BLaER1 treated with 17β-estradiol and CSF1 and Interleukin-3, amounts not matched to agents 10 nM and 100 nM (cell line): ENCODE results near the gene ASCC3.
"Not testable (repeated sequence)": the region's sequence is repeated elsewhere in the genome, so short reads cannot be mapped to it uniquely, and the experiment has no call there.

ENCODE experiments used
- H3K27ac ChIP-seq, 11 experiments: shearing (Covaris generic); formaldehyde crosslinking; 2 replicates each; pipeline ENCODE4 v1.8.1; 2022
- H3K27me3 ChIP-seq, 11 experiments: shearing (Covaris generic); formaldehyde crosslinking; 2 replicates each; pipeline ENCODE4 v1.8.1; 2022
- H3K36me3 ChIP-seq, 11 experiments: shearing (Covaris generic); formaldehyde crosslinking; 2 replicates each; pipeline ENCODE4 v1.8.1; 2022
- H3K4me1 ChIP-seq, 10 experiments: shearing (Covaris generic); formaldehyde crosslinking; 2 replicates each; pipeline ENCODE4 v1.8.1; 2022
- H3K4me2 ChIP-seq, 11 experiments: shearing (Covaris generic); formaldehyde crosslinking; 2 replicates each; pipeline ENCODE4 v1.8.1; 2022
- H3K4me3 ChIP-seq, 10 experiments: shearing (Covaris generic); formaldehyde crosslinking; 2 replicates each; pipeline ENCODE4 v1.8.1; 2022
- H3K9ac ChIP-seq, 11 experiments: shearing (Covaris generic); formaldehyde crosslinking; 2 replicates each; pipeline ENCODE4 v1.8.1; 2022
- H3K9me3 ChIP-seq, 11 experiments: shearing (Covaris generic); formaldehyde crosslinking; replicated peaks in 1 of 11; 2 replicates each; pipeline ENCODE4 v1.8.1; 2022
- H4K20me1 ChIP-seq, 11 experiments: shearing (Covaris generic); formaldehyde crosslinking; 2 replicates each; pipeline ENCODE4 v1.8.1; 2022
- Cebpa-rat ChIP-seq, 11 experiments: shearing (Covaris generic); IDR thresholded peaks; 2 replicates each; pipeline ENCODE4 v1.8.1; 2022

Gene ASCC3

GRCh38 chr6:100665041-100665380 is 216.1 kb downstream of the ASCC3 start:
- Histone ChIP-seq H3K4me2 (no peak overlapping the region), H3K36me3 (peaks cover 0 to 40% (median 13%) of the 10 kb centered on the region in 11 experiments; a peak in 14 of 22 replicates), H3K27me3 (no peaks in the 10 kb centered on the region), H4K20me1 (peaks cover 0 to 5% (median 0%) of the 10 kb centered on the region in 11 experiments; a peak in 2 of 22 replicates), H3K27ac (no peak overlapping the region), H3K9ac (no peak overlapping the region), H3K4me1 (no peaks in the 10 kb centered on the region), H3K4me3 (no peak overlapping the region), H3K9me3 (peaks cover 0 to 2% (median under 1%) of the 10 kb centered on the region in 11 experiments; a peak in 7 of 22 replicates)
- TF ChIP-seq Cebpa-rat (IDR thresholded peaks at IDR 0.05) = no peak

GRCh38 chr6:100664274-100665040 is 216.7 kb downstream of the ASCC3 start:
- Histone ChIP-seq H4K20me1 (peaks cover 0 to 5% (median 0%) of the 10 kb centered on the region in 11 experiments; a peak in 2 of 22 replicates), H3K4me1 (no peaks in the 10 kb centered on the region), H3K4me2 (no peak overlapping the region), H3K4me3 (no peak overlapping the region), H3K9me3 (no peaks in the 10 kb centered on the region), H3K36me3 (peaks cover 0 to 39% (median 13%) of the 10 kb centered on the region in 11 experiments; a peak in 14 of 22 replicates), H3K27ac (no peak overlapping the region), H3K9ac (no peak overlapping the region), H3K27me3 (no peaks in the 10 kb centered on the region)
- no peak for TF ChIP-seq Cebpa-rat (IDR thresholded peaks at IDR 0.05)

- Histone ChIP-seq H3K4me2 (no peak overlapping the region), H3K27ac (no peak overlapping the region)
Measured at GRCh38 chr6:100663219-100663863, 217.8 kb downstream of the ASCC3 start.

GRCh38 chr6:100662264-100662663 is 218.9 kb downstream of the ASCC3 start:
- Histone ChIP-seq H3K4me2 (no peak overlapping the region), H4K20me1 (peaks cover 0 to 5% (median 0%) of the 10 kb centered on the region in 11 experiments; a peak in 2 of 22 replicates), H3K27ac (no peak overlapping the region), H3K9ac (no peak overlapping the region), H3K9me3 (no peaks in the 10 kb centered on the region), H3K36me3 (peaks cover 0 to 31% (median 12%) of the 10 kb centered on the region in 11 experiments; a peak in 14 of 22 replicates), H3K27me3 (no peaks in the 10 kb centered on the region), H3K4me1 (no peaks in the 10 kb centered on the region), H3K4me3 (no peak overlapping the region)
- no peak for TF ChIP-seq Cebpa-rat (IDR thresholded peaks at IDR 0.05)

More at GRCh38 chr6:100663219-100663863, 217.8 kb downstream of the ASCC3 start:
- H3K9me3 ChIP-seq = no peaks in the 10 kb centered on the region
- H3K36me3 ChIP-seq = peaks cover 0 to 39% (median 13%) of the 10 kb centered on the region in 11 experiments; a peak in 14 of 22 replicates
- no peak overlapping the region for H3K4me3 ChIP-seq
- no peak for TF ChIP-seq Cebpa-rat (IDR thresholded peaks at IDR 0.05)
- H4K20me1 ChIP-seq = peaks cover 0 to 5% (median 0%) of the 10 kb centered on the region in 11 experiments; a peak in 2 of 22 replicates
- no peaks in the 10 kb centered on the region for H3K4me1 ChIP-seq
- no peak overlapping the region for H3K9ac ChIP-seq
- H3K27me3 ChIP-seq = no peaks in the 10 kb centered on the region

GRCh38 chr6:100658486-100658885 is 222.6 kb downstream of the ASCC3 start:
- Histone ChIP-seq H3K4me3 (no peak overlapping the region), H3K27ac (no peak overlapping the region), H3K27me3 (no peaks in the 10 kb centered on the region), H3K4me1 (no peaks in the 10 kb centered on the region), H4K20me1 (no peaks in the 10 kb centered on the region), H3K4me2 (no peak overlapping the region), H3K9ac (no peak overlapping the region), H3K36me3 (peaks cover 4 to 45% (median 22%) of the 10 kb centered on the region in 11 experiments; a peak in 17 of 22 replicates), H3K9me3 (no peaks in the 10 kb centered on the region)
- TF ChIP-seq Cebpa-rat (IDR thresholded peaks at IDR 0.05) = no peak

GRCh38 chr6:100657678-100658330 is 223.3 kb downstream of the ASCC3 start:
- no peaks in the 10 kb centered on the region for H4K20me1 ChIP-seq
- H3K27ac ChIP-seq = no peak overlapping the region
- H3K9ac ChIP-seq = no peak overlapping the region
- no peak overlapping the region for H3K4me2 ChIP-seq
- H3K9me3 ChIP-seq = no peaks in the 10 kb centered on the region
- H3K36me3 ChIP-seq = peaks cover 7 to 38% (median 21%) of the 10 kb centered on the region in 11 experiments; a peak in 17 of 22 replicates
- TF ChIP-seq Cebpa-rat (IDR thresholded peaks at IDR 0.05) = no peak
- no peaks in the 10 kb centered on the region for H3K27me3 ChIP-seq
- no peak overlapping the region for H3K4me3 ChIP-seq
- no peaks in the 10 kb centered on the region for H3K4me1 ChIP-seq

GRCh38 chr6:100641147-100641546 is 240.0 kb downstream of the ASCC3 start:
- Histone ChIP-seq H3K9me3 (peaks cover 0 to 18% (median 9%) of the 10 kb centered on the region in 11 experiments; a peak in 9 of 22 replicates), H3K36me3 (peaks cover 48 to 94% (median 69%) of the 10 kb centered on the region in 11 experiments)
- not testable (repeated sequence) for H4K20me1 ChIP-seq, H3K4me2 ChIP-seq, H3K4me1 ChIP-seq, H3K9ac ChIP-seq, H3K27ac ChIP-seq, H3K27me3 ChIP-seq, H3K4me3 ChIP-seq

GRCh38 chr6:100633096-100633777 is 247.9 kb downstream of the ASCC3 start:
- peaks cover 0 to 13% (median 6%) of the 10 kb centered on the region in 11 experiments; a peak in 5 of 22 replicates for H3K9me3 ChIP-seq
- H4K20me1 ChIP-seq = no peaks in the 10 kb centered on the region
- no peaks in the 10 kb centered on the region for H3K27me3 ChIP-seq
- H3K9ac ChIP-seq = no peak overlapping the region
- peaks cover 16 to 39% (median 28%) of the 10 kb centered on the region in 11 experiments for H3K36me3 ChIP-seq
- no peak overlapping the region for H3K4me3 ChIP-seq
- no peak for TF ChIP-seq Cebpa-rat (IDR thresholded peaks at IDR 0.05)
- no peak overlapping the region for H3K4me2 ChIP-seq
- H3K4me1 ChIP-seq = peaks cover 0 to 25% (median 0%) of the 10 kb centered on the region in 10 experiments; a peak in 4 of 20 replicates
- H3K27ac ChIP-seq = peak overlapping the region in 1 of 11 experiments; percentile 17; a peak in 1 of 22 replicates
